ENCODE data around the gene RAB31. TPM values are rescaled to one million over a fixed set of nuclear protein-coding genes. Genes with fewer than 3 reads are reported as not detected.
"Not testable (repeated sequence)": the region's sequence is repeated elsewhere in the genome, so short reads cannot be mapped to it uniquely, and the experiment has no call there.

RAB31 gene
- total and polyA plus RNA-seq, 5 donors from 2014 or later = 0.78 to 5.8 (median 1.3) TPM

DNA sequence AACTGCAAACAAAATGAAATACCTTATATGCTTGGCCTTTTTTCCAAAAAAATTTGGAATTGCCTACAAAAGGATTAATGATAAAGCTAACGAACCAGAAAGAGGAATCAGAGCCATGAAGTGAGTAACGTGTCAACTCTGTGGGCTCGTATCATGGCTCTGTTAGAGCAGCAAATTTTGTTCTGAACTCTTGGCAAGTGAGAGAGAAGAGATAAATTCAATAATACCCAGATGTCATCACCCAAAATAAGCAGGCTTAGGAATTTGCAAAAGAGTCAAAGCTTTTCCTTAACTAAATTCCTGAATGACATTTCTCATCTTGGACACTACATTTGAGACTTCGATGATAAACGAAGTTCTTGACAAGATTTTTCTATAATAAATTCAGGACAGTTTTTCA, 182.1 kb downstream of the RAB31 start:
- no peak for DNase-seq
- Mint-ChIP-seq H3K27ac (no peak overlapping the region), H3K9me3 (peaks cover 0 to 2% (median 0%) of the 10 kb centered on the region in 7 donors), H3K36me3 (no peaks in the 10 kb centered on the region), H3K4me3 (no peak overlapping the region), H3K4me1 (peaks cover 0 to 7% (median 1%) of the 10 kb centered on the region in 4 donors), H3K27me3 (no peaks in the 10 kb centered on the region)
- Histone ChIP-seq H3K36me3 (ENCODE audit: control insufficient read depth, insufficient read depth, low read length) (no peaks in the 10 kb centered on the region), H3K4me1 (ENCODE audit: control insufficient read depth, insufficient read depth, low read length, poor library complexity, severe bottlenecking) (no peaks in the 10 kb centered on the region), H3K27ac (ENCODE audit: insufficient read depth, low read length, poor library complexity, severe bottlenecking) (no peak overlapping the region), H3K9me3 (ENCODE audit: control insufficient read depth in 2 of 2, low read length in 2 of 2) (no peaks in the 10 kb centered on the region), H3K27me3 (ENCODE audit: control insufficient read depth, insufficient read depth, low read length) (no peaks in the 10 kb centered on the region), H3K4me3 (ENCODE audit: low read depth, low read length) (no peak overlapping the region)
- no peak for ATAC-seq (ENCODE audit: low read depth in 2 of 2)

DNA sequence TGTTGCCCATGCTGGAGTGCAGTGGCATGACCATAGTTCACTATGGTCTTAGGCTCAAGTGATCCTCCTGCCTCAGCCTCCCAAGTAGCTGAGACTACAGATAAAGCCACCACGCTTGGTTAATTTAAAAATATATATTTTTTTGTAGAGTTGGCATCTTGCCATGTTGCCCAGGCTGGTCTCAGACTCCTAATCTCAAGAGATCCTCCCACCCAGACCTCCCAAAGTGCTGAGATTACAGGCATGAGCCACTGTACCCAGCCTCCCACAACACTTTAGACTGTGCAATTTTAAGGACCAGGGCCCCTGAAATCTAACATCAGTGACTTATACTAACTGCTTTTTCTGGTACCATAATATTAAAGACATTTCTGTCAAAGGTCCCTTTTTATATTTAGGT, 182.9 kb downstream of the RAB31 start:
- ATAC-seq (ENCODE audit: low read depth in 2 of 2) (no peak), DNase-seq (no peak)
- Mint-ChIP-seq H3K27me3 (no peaks in the 10 kb centered on the region), H3K9me3 (peaks cover 0 to 2% (median 0%) of the 10 kb centered on the region in 7 donors), H3K4me1 (peaks cover 0 to 7% (median 1%) of the 10 kb centered on the region in 4 donors), H3K36me3 (no peaks in the 10 kb centered on the region), H3K4me3 (no peak overlapping the region), H3K27ac (no peak overlapping the region)
- no peak overlapping the region for H3K4me3 ChIP-seq (ENCODE audit: low read depth, low read length)
- no peak overlapping the region for H3K27ac ChIP-seq (ENCODE audit: insufficient read depth, low read length, poor library complexity, severe bottlenecking)
- no peaks in the 10 kb centered on the region for H3K36me3 ChIP-seq (ENCODE audit: control insufficient read depth, insufficient read depth, low read length)
- no peaks in the 10 kb centered on the region for H3K9me3 ChIP-seq (ENCODE audit: control insufficient read depth in 2 of 2, low read length in 2 of 2)
- H3K4me1 ChIP-seq (ENCODE audit: control insufficient read depth, insufficient read depth, low read length, poor library complexity, severe bottlenecking) = no peaks in the 10 kb centered on the region
- no peaks in the 10 kb centered on the region for H3K27me3 ChIP-seq (ENCODE audit: control insufficient read depth, insufficient read depth, low read length)

DNA sequence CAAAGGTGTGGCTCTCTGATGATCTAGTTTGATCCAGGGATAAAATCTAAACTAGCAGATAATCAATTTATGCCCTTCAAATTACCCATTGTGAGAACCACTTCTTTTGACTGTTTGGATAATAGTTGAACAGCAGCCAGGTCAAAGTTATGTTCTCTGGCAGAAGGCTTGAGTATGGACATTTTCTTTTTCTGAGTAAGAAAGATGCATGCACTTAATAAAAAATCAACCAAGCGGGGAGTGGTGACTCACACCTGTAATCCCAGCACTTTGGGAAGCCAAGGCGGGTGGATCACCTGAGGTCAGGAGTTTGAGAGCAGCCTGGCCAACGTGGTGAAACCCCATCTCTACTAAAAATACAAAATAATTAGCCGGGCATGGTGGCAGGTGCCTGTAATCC, 183.4 kb downstream of the RAB31 start:
- not testable (repeated sequence) for DNase-seq; H3K4me1 ChIP-seq (ENCODE audit: control insufficient read depth, insufficient read depth, low read length, poor library complexity, severe bottlenecking); H3K27me3 ChIP-seq (ENCODE audit: control insufficient read depth, insufficient read depth, low read length); H3K36me3 Mint-ChIP-seq; ATAC-seq (ENCODE audit: low read depth in 2 of 2); H3K4me3 Mint-ChIP-seq; H3K36me3 ChIP-seq (ENCODE audit: control insufficient read depth, insufficient read depth, low read length); H3K4me3 ChIP-seq (ENCODE audit: low read depth, low read length); H3K9me3 Mint-ChIP-seq; H3K27ac Mint-ChIP-seq; H3K27me3 Mint-ChIP-seq; H3K9me3 ChIP-seq (ENCODE audit: control insufficient read depth in 2 of 2, low read length in 2 of 2); H3K4me1 Mint-ChIP-seq; H3K27ac ChIP-seq (ENCODE audit: insufficient read depth, low read length, poor library complexity, severe bottlenecking)

DNA sequence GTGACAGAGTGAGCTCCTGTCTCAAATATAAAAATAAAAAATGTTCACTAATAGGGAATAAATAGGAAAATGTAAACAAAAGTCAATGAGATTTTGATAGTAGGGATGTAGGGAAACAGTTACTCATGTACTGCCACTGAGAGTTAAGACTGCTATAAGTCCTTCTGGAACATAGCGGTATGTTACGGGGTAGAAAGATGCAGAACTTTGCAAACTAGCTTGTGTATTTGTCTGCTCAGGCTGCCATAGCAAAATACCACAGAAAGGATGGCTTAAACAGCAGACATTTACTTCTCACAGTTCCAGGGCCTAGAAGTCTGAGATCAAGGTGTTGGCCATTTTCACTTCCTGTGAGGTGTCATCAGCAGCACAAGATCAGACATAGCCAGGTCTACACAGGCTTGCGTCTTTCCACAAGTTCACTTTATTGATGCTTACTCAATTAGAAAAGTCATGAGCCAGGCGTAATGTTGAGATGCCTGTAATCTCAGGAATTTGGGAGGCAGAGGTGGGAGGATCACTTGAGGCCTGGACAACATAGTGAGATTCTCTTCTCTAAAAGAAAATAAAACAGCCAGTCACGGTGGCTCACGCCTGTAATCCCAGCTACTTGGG, 186.5 kb downstream of the RAB31 start:
- Mint-ChIP-seq H3K27ac (peak overlapping the region in 1 of 3 donors; percentile 38), H3K36me3 (no peaks in the 10 kb centered on the region), H3K4me1 (peaks cover 0 to 8% (median 6%) of the 10 kb centered on the region in 4 donors), H3K4me3 (no peak overlapping the region), H3K27me3 (no peaks in the 10 kb centered on the region), H3K9me3 (no peaks in the 10 kb centered on the region)
- peak in 1 of 2 donors; percentile 28 for ATAC-seq (ENCODE audit: low read depth in 2 of 2)
- DNase-seq = peak in 1 of 3 donors; percentile 80
- Histone ChIP-seq H3K4me3 (ENCODE audit: low read depth, low read length) (no peak overlapping the region), H3K9me3 (ENCODE audit: control insufficient read depth in 2 of 2, low read length in 2 of 2) (no peaks in the 10 kb centered on the region), H3K27ac (ENCODE audit: insufficient read depth, low read length, poor library complexity, severe bottlenecking) (no peak overlapping the region), H3K27me3 (ENCODE audit: control insufficient read depth, insufficient read depth, low read length) (no peaks in the 10 kb centered on the region), H3K36me3 (ENCODE audit: control insufficient read depth, insufficient read depth, low read length) (no peaks in the 10 kb centered on the region), H3K4me1 (ENCODE audit: control insufficient read depth, insufficient read depth, low read length, poor library complexity, severe bottlenecking) (no peaks in the 10 kb centered on the region)

DNA sequence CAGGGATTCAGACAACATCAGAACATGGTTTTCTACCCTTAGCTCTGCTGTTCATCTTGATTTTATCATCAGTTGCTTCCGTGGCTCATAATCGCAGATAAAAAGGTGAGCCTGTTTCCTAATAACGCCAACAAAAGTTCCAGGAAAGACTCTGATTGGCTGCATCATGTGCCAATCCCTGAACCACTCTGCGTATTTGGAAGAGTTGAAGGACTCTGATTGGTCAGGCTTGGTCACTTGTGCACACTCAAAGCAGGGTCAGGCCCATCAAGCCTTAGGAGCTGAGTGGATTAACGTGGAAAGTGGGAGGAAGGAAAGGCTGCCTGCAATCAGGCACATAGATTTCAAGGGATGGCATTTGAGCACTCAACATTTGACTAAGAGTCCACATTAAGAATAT, 189.0 kb downstream of the RAB31 start:
- Mint-ChIP-seq H3K36me3 (no peaks in the 10 kb centered on the region), H3K27ac (no peak overlapping the region), H3K4me3 (no peak overlapping the region), H3K9me3 (no peaks in the 10 kb centered on the region), H3K4me1 (peaks cover 0 to 8% (median 6%) of the 10 kb centered on the region in 4 donors), H3K27me3 (no peaks in the 10 kb centered on the region)
- Histone ChIP-seq H3K27me3 (ENCODE audit: control insufficient read depth, insufficient read depth, low read length) (no peaks in the 10 kb centered on the region), H3K9me3 (ENCODE audit: control insufficient read depth in 2 of 2, low read length in 2 of 2) (no peaks in the 10 kb centered on the region), H3K27ac (ENCODE audit: insufficient read depth, low read length, poor library complexity, severe bottlenecking) (no peak overlapping the region), H3K4me3 (ENCODE audit: low read depth, low read length) (no peak overlapping the region), H3K36me3 (ENCODE audit: control insufficient read depth, insufficient read depth, low read length) (no peaks in the 10 kb centered on the region), H3K4me1 (ENCODE audit: control insufficient read depth, insufficient read depth, low read length, poor library complexity, severe bottlenecking) (no peaks in the 10 kb centered on the region)
- ATAC-seq (ENCODE audit: low read depth in 2 of 2) (no peak), DNase-seq (no peak)

DNA sequence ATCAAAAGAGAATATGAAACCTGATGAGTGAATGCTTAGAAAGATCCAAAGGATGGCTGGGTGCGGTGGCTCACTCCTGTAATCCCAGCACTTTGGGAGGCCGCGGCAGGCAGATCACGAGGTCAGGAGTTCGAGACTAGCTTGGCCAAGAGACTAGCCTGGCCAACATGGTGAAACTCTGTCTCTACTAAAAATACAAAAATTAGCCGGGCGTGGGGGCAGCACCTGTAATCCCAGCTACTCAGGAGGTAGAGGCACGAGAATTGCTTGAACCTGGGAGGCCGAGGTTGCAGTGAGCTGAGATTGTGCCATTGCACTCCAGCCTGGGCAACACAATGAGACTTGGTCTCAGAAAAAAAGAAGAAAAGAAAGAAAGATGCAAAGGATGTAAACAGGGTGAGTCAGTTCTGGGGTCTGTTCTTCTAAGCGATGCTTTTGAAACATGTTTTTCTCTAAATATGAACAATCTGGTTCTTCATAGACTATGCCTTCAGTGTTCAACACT, 189.7 kb downstream of the RAB31 start:
- not testable (repeated sequence) for H3K4me3 ChIP-seq (ENCODE audit: low read depth, low read length); H3K27me3 Mint-ChIP-seq; H3K36me3 Mint-ChIP-seq; H3K27me3 ChIP-seq (ENCODE audit: control insufficient read depth, insufficient read depth, low read length); H3K9me3 ChIP-seq (ENCODE audit: control insufficient read depth in 2 of 2, low read length in 2 of 2); H3K27ac Mint-ChIP-seq; H3K4me1 ChIP-seq (ENCODE audit: control insufficient read depth, insufficient read depth, low read length, poor library complexity, severe bottlenecking); H3K4me1 Mint-ChIP-seq; H3K9me3 Mint-ChIP-seq; H3K27ac ChIP-seq (ENCODE audit: insufficient read depth, low read length, poor library complexity, severe bottlenecking); ATAC-seq (ENCODE audit: low read depth in 2 of 2); H3K36me3 ChIP-seq (ENCODE audit: control insufficient read depth, insufficient read depth, low read length); DNase-seq; H3K4me3 Mint-ChIP-seq

DNA sequence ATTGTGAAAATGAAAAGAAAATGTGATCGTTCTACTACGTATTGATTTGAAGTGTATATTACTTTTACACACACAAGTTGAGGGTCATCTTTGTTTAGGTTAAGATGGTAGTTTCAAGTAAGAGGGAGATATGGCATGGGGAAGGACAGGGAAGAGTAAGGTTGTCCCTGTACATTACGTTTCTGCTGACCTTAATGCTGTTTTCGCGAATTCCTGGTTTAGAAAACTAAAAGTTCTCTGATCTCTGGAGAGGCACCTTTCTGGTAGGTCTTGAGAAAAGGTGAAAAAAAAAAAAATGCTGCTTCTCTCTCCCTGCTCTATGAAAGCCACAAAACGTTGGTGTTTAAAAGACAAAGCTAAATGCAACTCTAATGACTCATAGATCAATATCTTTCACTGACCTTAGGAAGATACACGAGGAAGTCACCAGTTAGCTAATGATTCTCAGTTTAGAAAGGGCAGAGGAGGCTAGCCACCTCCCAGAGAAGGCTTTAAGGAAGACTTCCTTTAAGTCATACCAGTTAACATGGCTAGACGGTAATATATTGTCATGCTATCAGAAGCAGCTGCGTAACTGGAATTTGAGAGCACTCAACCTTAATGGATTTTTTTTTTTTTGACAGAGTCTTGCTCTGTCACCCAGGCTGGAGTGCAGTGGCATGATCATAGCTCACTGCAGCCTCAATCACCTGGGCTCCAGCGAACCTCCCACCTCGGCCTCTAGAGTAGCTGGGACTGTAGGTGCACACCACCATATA, 190.9 kb downstream of the RAB31 start:
- Mint-ChIP-seq H3K36me3 (no peaks in the 10 kb centered on the region), H3K4me1 (peaks cover 0 to 8% (median 6%) of the 10 kb centered on the region in 4 donors), H3K27ac (no peak overlapping the region), H3K9me3 (no peaks in the 10 kb centered on the region), H3K27me3 (no peaks in the 10 kb centered on the region), H3K4me3 (no peak overlapping the region)
- peak in 1 of 3 donors; percentile 29 for DNase-seq
- Histone ChIP-seq H3K4me3 (ENCODE audit: low read depth, low read length) (no peak overlapping the region), H3K36me3 (ENCODE audit: control insufficient read depth, insufficient read depth, low read length) (no peaks in the 10 kb centered on the region), H3K27ac (ENCODE audit: insufficient read depth, low read length, poor library complexity, severe bottlenecking) (no peak overlapping the region), H3K27me3 (ENCODE audit: control insufficient read depth, insufficient read depth, low read length) (no peaks in the 10 kb centered on the region), H3K9me3 (ENCODE audit: control insufficient read depth in 2 of 2, low read length in 2 of 2) (no peaks in the 10 kb centered on the region), H3K4me1 (ENCODE audit: control insufficient read depth, insufficient read depth, low read length, poor library complexity, severe bottlenecking) (no peaks in the 10 kb centered on the region)
- no peak for ATAC-seq (ENCODE audit: low read depth in 2 of 2)

DNA sequence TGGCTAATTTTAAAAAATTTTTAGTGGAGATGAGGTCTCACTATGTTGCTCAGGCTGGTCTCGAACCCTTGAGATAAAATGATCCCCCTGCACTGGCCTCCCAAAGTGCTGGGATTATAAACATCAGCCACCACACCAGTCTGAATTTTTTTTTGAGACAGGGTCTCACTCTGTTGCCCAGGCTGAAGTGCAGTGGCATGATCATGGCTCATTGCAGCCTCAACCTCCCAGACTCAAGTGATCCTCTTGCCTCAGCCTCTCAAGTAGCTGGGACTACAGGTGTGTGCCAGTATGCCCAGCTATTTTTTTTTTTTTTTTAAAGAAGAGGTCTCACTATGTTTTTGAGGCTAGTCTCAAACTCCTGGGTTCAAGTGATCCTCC, 191.4 kb downstream of the RAB31 start:
- H3K27ac Mint-ChIP-seq; H3K36me3 Mint-ChIP-seq; H3K36me3 ChIP-seq (ENCODE audit: control insufficient read depth, insufficient read depth, low read length); H3K9me3 ChIP-seq (ENCODE audit: control insufficient read depth in 2 of 2, low read length in 2 of 2); H3K4me1 ChIP-seq (ENCODE audit: control insufficient read depth, insufficient read depth, low read length, poor library complexity, severe bottlenecking); H3K4me3 ChIP-seq (ENCODE audit: low read depth, low read length); H3K9me3 Mint-ChIP-seq; H3K4me1 Mint-ChIP-seq; DNase-seq; H3K27ac ChIP-seq (ENCODE audit: insufficient read depth, low read length, poor library complexity, severe bottlenecking); H3K27me3 Mint-ChIP-seq; H3K27me3 ChIP-seq (ENCODE audit: control insufficient read depth, insufficient read depth, low read length); H3K4me3 Mint-ChIP-seq; ATAC-seq (ENCODE audit: low read depth in 2 of 2): not testable (repeated sequence)
